Measurements from ENCODE around the gene ARCN1.

Gene ARCN1

DNA sequence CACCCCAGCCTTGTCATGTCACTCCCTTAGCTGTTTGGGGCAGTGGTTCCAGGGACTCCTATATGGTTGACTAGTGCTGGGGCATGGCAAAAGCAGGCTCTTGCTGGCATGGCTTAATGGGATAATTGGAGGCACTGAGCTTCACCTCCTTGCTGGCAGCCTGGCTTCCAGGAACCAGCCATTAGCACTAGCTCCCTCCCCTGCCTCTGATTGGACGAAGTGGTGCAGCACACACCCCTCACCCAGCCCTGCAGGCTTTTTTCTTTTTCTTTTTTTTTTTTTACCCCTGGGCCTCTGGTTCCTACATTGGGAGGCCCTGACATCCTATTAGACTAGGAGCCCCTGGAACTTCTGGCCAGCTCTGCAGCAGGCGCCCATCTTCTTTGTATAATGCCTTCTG is 53.8 kb downstream of the ARCN1 start:
- DNase-seq = peak; percentile 86
- no peaks in the 10 kb centered on the region for H3K27me3 ChIP-seq
- H3K9me3 ChIP-seq = no peaks in the 10 kb centered on the region
- peaks cover 36% of the 10 kb centered on the region for H3K36me3 ChIP-seq
- TF ChIP-seq, protein P1, sequence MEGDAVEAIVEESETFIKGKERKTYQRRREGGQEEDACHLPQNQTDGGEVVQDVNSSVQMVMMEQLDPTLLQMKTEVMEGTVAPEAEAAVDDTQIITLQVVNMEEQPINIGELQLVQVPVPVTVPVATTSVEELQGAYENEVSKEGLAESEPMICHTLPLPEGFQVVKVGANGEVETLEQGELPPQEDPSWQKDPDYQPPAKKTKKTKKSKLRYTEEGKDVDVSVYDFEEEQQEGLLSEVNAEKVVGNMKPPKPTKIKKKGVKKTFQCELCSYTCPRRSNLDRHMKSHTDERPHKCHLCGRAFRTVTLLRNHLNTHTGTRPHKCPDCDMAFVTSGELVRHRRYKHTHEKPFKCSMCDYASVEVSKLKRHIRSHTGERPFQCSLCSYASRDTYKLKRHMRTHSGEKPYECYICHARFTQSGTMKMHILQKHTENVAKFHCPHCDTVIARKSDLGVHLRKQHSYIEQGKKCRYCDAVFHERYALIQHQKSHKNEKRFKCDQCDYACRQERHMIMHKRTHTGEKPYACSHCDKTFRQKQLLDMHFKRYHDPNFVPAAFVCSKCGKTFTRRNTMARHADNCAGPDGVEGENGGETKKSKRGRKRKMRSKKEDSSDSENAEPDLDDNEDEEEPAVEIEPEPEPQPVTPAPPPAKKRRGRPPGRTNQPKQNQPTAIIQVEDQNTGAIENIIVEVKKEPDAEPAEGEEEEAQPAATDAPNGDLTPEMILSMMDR (IDR thresholded peaks at IDR 0.05; ENCODE audit: low read depth, low read length) = no peak
- no peak overlapping the region for H3K4me3 ChIP-seq (ENCODE audit: low read depth, low read length)
- peaks cover 28% of the 10 kb centered on the region for H3K4me1 ChIP-seq

DNA sequence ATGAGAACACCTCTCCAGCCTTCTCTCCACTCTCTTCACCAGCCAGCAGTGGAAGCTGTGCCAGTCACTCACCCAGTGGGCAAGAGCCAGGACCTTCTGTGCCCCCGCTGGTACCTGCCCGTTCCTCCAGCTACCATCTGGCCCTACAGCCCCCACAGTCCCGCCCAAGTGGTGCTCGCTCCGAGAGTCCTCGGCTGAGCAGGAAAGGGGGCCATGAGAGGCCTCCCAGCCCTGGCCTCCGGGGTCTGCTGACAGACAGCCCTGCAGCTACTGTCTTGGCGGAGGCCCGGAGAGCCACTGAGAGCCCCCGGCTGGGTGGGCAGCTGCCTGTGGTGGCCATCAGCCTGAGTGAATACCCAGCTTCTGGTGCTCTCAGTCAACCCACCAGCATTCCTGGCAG is 55.4 kb downstream of the ARCN1 start:
- Histone ChIP-seq H3K4me3 (ENCODE audit: low read depth, low read length) (no peak overlapping the region), H3K4me1 (peaks cover 25% of the 10 kb centered on the region), H3K9me3 (no peaks in the 10 kb centered on the region), H3K27me3 (no peaks in the 10 kb centered on the region), H3K36me3 (peaks cover 47% of the 10 kb centered on the region)
- TF ChIP-seq, protein P1 (IDR thresholded peaks at IDR 0.05; ENCODE audit: low read depth, low read length) = no peak
- DNase-seq = no peak

DNA sequence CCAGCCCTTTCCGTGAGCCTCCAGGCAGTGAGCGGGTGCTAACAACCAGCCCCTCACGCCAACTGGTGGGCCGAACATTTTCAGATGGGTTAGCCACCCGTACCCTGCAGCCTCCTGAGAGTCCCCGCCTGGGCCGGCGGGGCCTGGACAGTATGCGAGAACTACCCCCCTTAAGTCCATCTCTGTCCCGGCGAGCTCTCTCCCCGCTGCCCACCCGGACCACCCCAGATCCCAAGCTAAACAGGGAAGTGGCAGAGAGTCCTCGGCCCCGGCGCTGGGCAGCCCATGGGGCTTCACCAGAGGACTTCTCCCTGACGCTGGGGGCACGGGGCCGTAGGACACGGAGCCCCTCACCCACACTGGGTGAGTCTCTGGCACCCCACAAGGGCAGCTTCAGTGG is 55.8 kb downstream of the ARCN1 start:
- H3K36me3 ChIP-seq = peaks cover 47% of the 10 kb centered on the region
- no peak for DNase-seq
- TF ChIP-seq, protein P1 (IDR thresholded peaks at IDR 0.05; ENCODE audit: low read depth, low read length) = no peak

DNA sequence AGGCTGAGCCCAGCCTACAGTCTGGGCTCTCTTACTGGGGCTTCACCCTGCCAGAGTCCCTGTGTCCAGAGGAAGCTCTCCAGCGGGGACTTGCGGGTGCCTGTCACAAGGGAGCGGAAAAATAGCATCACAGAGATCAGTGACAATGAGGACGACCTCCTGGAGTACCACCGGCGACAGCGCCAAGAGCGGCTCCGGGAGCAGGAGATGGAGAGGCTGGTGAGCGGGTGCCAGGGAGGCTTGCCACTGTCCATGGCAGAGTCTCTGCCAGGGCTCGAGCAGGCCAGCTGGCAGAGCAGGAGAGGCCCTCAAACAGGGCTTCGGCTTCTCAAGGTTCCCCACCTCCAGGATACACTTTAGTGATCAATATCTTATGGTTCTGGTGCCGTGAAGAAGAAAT is 56.2 kb downstream of the ARCN1 start:
- H3K4me1 ChIP-seq = peaks cover 18% of the 10 kb centered on the region
- H3K9me3 ChIP-seq = no peaks in the 10 kb centered on the region
- no peaks in the 10 kb centered on the region for H3K27me3 ChIP-seq
- TF ChIP-seq, protein P1 (IDR thresholded peaks at IDR 0.05; ENCODE audit: low read depth, low read length) = no peak
- DNase-seq = no peak
- H3K4me3 ChIP-seq (ENCODE audit: low read depth, low read length) = no peak overlapping the region
- peaks cover 49% of the 10 kb centered on the region for H3K36me3 ChIP-seq

More for the DNA sequence above, 55.8 kb downstream of the ARCN1 start:
- H3K9me3 ChIP-seq = no peaks in the 10 kb centered on the region
- no peaks in the 10 kb centered on the region for H3K27me3 ChIP-seq
- no peak overlapping the region for H3K4me3 ChIP-seq (ENCODE audit: low read depth, low read length)
- H3K4me1 ChIP-seq = peaks cover 22% of the 10 kb centered on the region

DNA sequence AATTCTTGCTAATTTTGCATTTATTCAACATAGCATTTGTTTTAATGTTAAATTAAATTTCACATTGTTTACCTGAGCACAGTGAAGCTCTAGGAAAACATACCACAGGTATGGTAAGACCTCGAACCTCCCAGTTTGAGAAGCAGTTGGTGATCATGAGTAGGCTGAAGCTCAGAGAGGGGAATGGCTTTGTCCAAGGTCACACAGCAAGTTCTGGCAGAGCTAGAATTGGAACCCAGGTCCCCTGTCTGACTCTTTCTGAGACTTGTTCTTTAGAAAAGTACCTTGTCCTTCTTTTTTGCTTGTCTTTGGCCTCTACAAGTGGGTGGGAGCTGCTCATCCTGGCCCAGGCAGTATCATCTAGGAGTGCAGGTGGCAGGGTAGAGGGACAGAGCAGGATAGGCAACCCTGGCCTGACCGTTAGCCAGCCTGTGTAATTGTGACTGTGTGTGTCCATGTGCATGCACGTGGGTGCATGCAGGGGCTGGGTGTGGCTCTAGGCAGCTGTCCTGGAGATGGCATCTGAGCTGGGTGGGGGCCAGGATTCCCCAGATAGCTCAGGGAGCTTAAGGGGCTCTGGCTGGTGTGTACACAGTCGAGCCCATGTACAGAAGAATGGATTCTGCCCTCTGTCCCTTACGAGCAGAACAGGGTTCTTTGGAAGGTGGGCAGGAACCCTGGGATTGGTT is 56.8 kb downstream of the ARCN1 start:
- H3K4me3 ChIP-seq (ENCODE audit: low read depth, low read length) = no peak overlapping the region
- H3K4me1 ChIP-seq = peaks cover 15% of the 10 kb centered on the region
- peaks cover 49% of the 10 kb centered on the region for H3K36me3 ChIP-seq
- no peaks in the 10 kb centered on the region for H3K27me3 ChIP-seq
- H3K9me3 ChIP-seq = no peaks in the 10 kb centered on the region
- no peak for DNase-seq
- TF ChIP-seq, protein P1 (IDR thresholded peaks at IDR 0.05; ENCODE audit: low read depth, low read length) = no peak
